CD4-positive, CD25-positive, alpha-beta regulatory T cell (primary cell): Measurements from ENCODE around the gene HOMER3. TPM values are rescaled to one million over a fixed set of nuclear protein-coding genes. Genes with fewer than 3 reads are reported as not detected.

Experiments
- ATAC-seq, 2 donors: fragments of 150-1000 bp; cut with Tn5 transposase; one replicate each; pipeline ENCODE4 v1.10.0; 2021; ENCODE audit warnings: low read depth in 2 of 2, moderate number of reproducible peaks in 2 of 2, moderate library complexity in 1 of 2
- DNase-seq, 3 donors: peaks; one replicate each; pipeline versions ENCODE4 v3.0.0 to v3.0.0-alpha.2; 2012 to 2022; ENCODE audit warnings: mixed read lengths in 1 of 3
- H3K27ac ChIP-seq: one replicate; pipeline ENCODE4 v1.7.0; 2013; ENCODE audit warnings: mild to moderate bottlenecking, low read length; ENCODE audit not compliant: insufficient read depth, poor library complexity, severe bottlenecking
- H3K27me3 ChIP-seq: one replicate; pipeline ENCODE4 v1.7.0; 2013; ENCODE audit warnings: low read length; ENCODE audit not compliant: control insufficient read depth, insufficient read depth
- H3K36me3 ChIP-seq: one replicate; pipeline ENCODE4 v1.7.0; 2013; ENCODE audit warnings: mild to moderate bottlenecking, low read length, moderate library complexity; ENCODE audit not compliant: control insufficient read depth, insufficient read depth
- H3K4me1 ChIP-seq: 2 replicates; pipeline ENCODE4 v1.7.0; 2013; ENCODE audit warnings: mild to moderate bottlenecking, low read length; ENCODE audit not compliant: insufficient read depth, control insufficient read depth, poor library complexity, severe bottlenecking
- H3K4me3 ChIP-seq: one replicate; pipeline ENCODE4 v1.7.0; 2013; ENCODE audit warnings: low read depth, mild to moderate bottlenecking, low read length, moderate library complexity
- H3K9me3 ChIP-seq, 2 experiments: 1 replicate in 1 of 2; 2 replicates in 1 of 2; pipeline ENCODE4 v1.7.0; 2013; ENCODE audit warnings: low read length in 2 of 2, mild to moderate bottlenecking in 1 of 2, moderate library complexity in 1 of 2; ENCODE audit not compliant: control insufficient read depth in 2 of 2
- H3K27ac Mint-ChIP-seq, 3 donors: one replicate each; pipeline ENCODE4 v1.8.0; 2020 to 2022; ENCODE audit warnings: mild to moderate bottlenecking in 3 of 3, mixed read lengths in 3 of 3, moderate library complexity in 2 of 3
- H3K27me3 Mint-ChIP-seq: one replicate; pipeline ENCODE4 v1.8.0; 2022; ENCODE audit warnings: mild to moderate bottlenecking, mixed read lengths
- H3K36me3 Mint-ChIP-seq: one replicate; pipeline ENCODE4 v1.8.0; 2020; ENCODE audit warnings: mixed read lengths
- H3K4me1 Mint-ChIP-seq, 4 donors: one replicate each; pipeline ENCODE4 v1.8.0; 2020 to 2022; ENCODE audit warnings: mixed read lengths in 4 of 4, mild to moderate bottlenecking in 1 of 4
- H3K4me3 Mint-ChIP-seq, 4 donors: one replicate each; pipeline ENCODE4 v1.8.0; 2020 to 2022; ENCODE audit warnings: mild to moderate bottlenecking in 4 of 4, mixed read lengths in 4 of 4, moderate library complexity in 3 of 4
- H3K9me3 Mint-ChIP-seq, 7 donors: one replicate each; pipeline ENCODE4 v1.8.0; 2020 to 2022; ENCODE audit warnings: mixed read lengths in 7 of 7, mild to moderate bottlenecking in 3 of 7, moderate library complexity in 2 of 7
- polyA plus RNA-seq, 4 donors: library from polyadenylated mRNA; unstranded; fragments of 300-500 nt; fragmentation: Illumina TruSeq; gene quantifications; one replicate each; pipeline ENCODE4 v1.2.3, GENCODE V29; 2021
- total RNA-seq: library from RNA; stranded (reverse); gene quantifications from one replicate; pipeline ENCODE4 v1.2.3, GENCODE V29; 2022

Gene HOMER3
- total and polyA plus RNA-seq, 5 donors from 2014 or later, result 2.8 to 3.9 (median 3.5) TPM

- peak in 1 of 2 donors; percentile 11 for ATAC-seq
- no peaks in the 10 kb centered on the region for H3K9me3 ChIP-seq
- H3K4me1 ChIP-seq, result no peaks in the 10 kb centered on the region
- DNase-seq, result no peak
- H3K27ac Mint-ChIP-seq, result no peak overlapping the region
- H3K27ac ChIP-seq, result no peak overlapping the region
- H3K36me3 ChIP-seq, result peaks cover 26% of the 10 kb centered on the region
- no peaks in the 10 kb centered on the region for H3K36me3 Mint-ChIP-seq
- H3K4me3 ChIP-seq, result no peak overlapping the region
- H3K4me1 Mint-ChIP-seq, result peaks cover 0 to 14% (median 6%) of the 10 kb centered on the region in 4 donors
- no peak overlapping the region for H3K4me3 Mint-ChIP-seq
- no peaks in the 10 kb centered on the region for H3K9me3 Mint-ChIP-seq
- peaks cover 32% of the 10 kb centered on the region for H3K27me3 Mint-ChIP-seq
- H3K27me3 ChIP-seq, result no peaks in the 10 kb centered on the region
Measured at GRCh38 chr19:18898081-18898606, 42.9 kb downstream of the HOMER3 start.

GRCh38 chr19:18897094-18898029 is 43.7 kb downstream of the HOMER3 start:
- DNase-seq (no peak), ATAC-seq (no peak)
- Histone ChIP-seq H3K27ac (no peak overlapping the region), H3K36me3 (peaks cover 26% of the 10 kb centered on the region), H3K27me3 (no peaks in the 10 kb centered on the region), H3K4me1 (no peaks in the 10 kb centered on the region), H3K9me3 (no peaks in the 10 kb centered on the region), H3K4me3 (no peak overlapping the region)
- Mint-ChIP-seq H3K27ac (no peak overlapping the region), H3K4me3 (peak overlapping the region; percentile 43 to 80 (median 62)), H3K27me3 (peaks cover 39% of the 10 kb centered on the region), H3K36me3 (no peaks in the 10 kb centered on the region), H3K4me1 (peaks cover 0 to 14% (median 6%) of the 10 kb centered on the region in 4 donors), H3K9me3 (no peaks in the 10 kb centered on the region)

GRCh38 chr19:18896421-18896841 is 44.6 kb downstream of the HOMER3 start:
- Histone ChIP-seq H3K4me3 (no peak overlapping the region), H3K36me3 (peaks cover 23% of the 10 kb centered on the region), H3K27me3 (no peaks in the 10 kb centered on the region), H3K4me1 (no peaks in the 10 kb centered on the region), H3K27ac (no peak overlapping the region), H3K9me3 (no peaks in the 10 kb centered on the region)
- no peak for ATAC-seq
- peak overlapping the region; percentile 41 to 78 (median 66) for H3K4me3 Mint-ChIP-seq
- DNase-seq, result no peak
- no peaks in the 10 kb centered on the region for H3K9me3 Mint-ChIP-seq
- H3K27me3 Mint-ChIP-seq, result peaks cover 39% of the 10 kb centered on the region
- H3K36me3 Mint-ChIP-seq, result no peaks in the 10 kb centered on the region
- no peak overlapping the region for H3K27ac Mint-ChIP-seq
- H3K4me1 Mint-ChIP-seq, result peaks cover 0 to 14% (median 6%) of the 10 kb centered on the region in 4 donors

- Histone ChIP-seq H3K9me3 (no peaks in the 10 kb centered on the region), H3K27me3 (no peaks in the 10 kb centered on the region), H3K4me1 (no peaks in the 10 kb centered on the region), H3K4me3 (no peak within 1 kb of the TSS), H3K27ac (no peak within 1 kb of the TSS), H3K36me3 (peaks cover 18% of the 10 kb centered on the region)
- DNase-seq, result no peak
- Mint-ChIP-seq H3K4me3 (peak within 1 kb of the TSS; percentile 41 to 78 (median 66)), H3K36me3 (no peaks in the 10 kb centered on the region), H3K27me3 (peaks cover 39% of the 10 kb centered on the region), H3K4me1 (peaks cover 0 to 14% (median 6%) of the 10 kb centered on the region in 4 donors), H3K27ac (no peak within 1 kb of the TSS), H3K9me3 (no peaks in the 10 kb centered on the region)
- ATAC-seq, result no peak
Measured at GRCh38 chr19:18895824-18896341, 45.1 kb downstream of the HOMER3 start, which contains the start of gene CERS1. TSS of gene CERS1 (minus strand) at chr19:18896158. CDS start at chr19:18896072, 86 bp downstream.

- no peak for ATAC-seq
- H3K4me3 Mint-ChIP-seq, result peak overlapping the region in 2 of 4 donors; percentile 39 to 48
Measured at GRCh38 chr19:18895038-18895823, 45.8 kb downstream of the HOMER3 start.

GRCh38 chr19:18894254-18895037 is 46.6 kb downstream of the HOMER3 start:
- Mint-ChIP-seq H3K9me3 (no peaks in the 10 kb centered on the region), H3K27me3 (peaks cover 39% of the 10 kb centered on the region), H3K36me3 (no peaks in the 10 kb centered on the region), H3K4me3 (peak overlapping the region in 2 of 4 donors; percentile 21 to 39), H3K4me1 (peaks cover 0 to 14% (median 6%) of the 10 kb centered on the region in 4 donors), H3K27ac (no peak overlapping the region)
- DNase-seq (no peak), ATAC-seq (no peak)
- Histone ChIP-seq H3K27me3 (no peaks in the 10 kb centered on the region), H3K36me3 (peaks cover 4% of the 10 kb centered on the region), H3K4me1 (no peaks in the 10 kb centered on the region), H3K9me3 (no peaks in the 10 kb centered on the region), H3K4me3 (no peak overlapping the region), H3K27ac (no peak overlapping the region)

More at GRCh38 chr19:18895038-18895823, 45.8 kb downstream of the HOMER3 start:
- Histone ChIP-seq H3K27ac (no peak overlapping the region), H3K4me3 (no peak overlapping the region), H3K4me1 (no peaks in the 10 kb centered on the region), H3K36me3 (peaks cover 11% of the 10 kb centered on the region), H3K9me3 (no peaks in the 10 kb centered on the region), H3K27me3 (no peaks in the 10 kb centered on the region)
- H3K36me3 Mint-ChIP-seq, result no peaks in the 10 kb centered on the region
- H3K27ac Mint-ChIP-seq, result no peak overlapping the region
- no peaks in the 10 kb centered on the region for H3K9me3 Mint-ChIP-seq
- peaks cover 39% of the 10 kb centered on the region for H3K27me3 Mint-ChIP-seq
- DNase-seq, result no peak
- H3K4me1 Mint-ChIP-seq, result peaks cover 0 to 14% (median 6%) of the 10 kb centered on the region in 4 donors
